DND-41 (cell line): ENCODE measurements around the gene SLC25A18.

Experiments used
- EZH2 ChIP-seq: IDR thresholded peaks from 3 replicates; pipeline ENCODE4 v1.6.1; 2012; ENCODE audit warnings: borderline replicate concordance, low read depth, mild to moderate bottlenecking, moderate library complexity, low read length, inconsistent platforms; ENCODE audit not compliant: severe bottlenecking
- TF ChIP-seq, protein P1 (sequence below): IDR thresholded peaks from 2 replicates; pipeline ENCODE4 v1.5.1; 2012; ENCODE audit warnings: borderline replicate concordance, low read length, moderate library complexity, mild to moderate bottlenecking; ENCODE audit not compliant: poor library complexity, severe bottlenecking; ENCODE audit errors: extremely low read depth

DNA sequence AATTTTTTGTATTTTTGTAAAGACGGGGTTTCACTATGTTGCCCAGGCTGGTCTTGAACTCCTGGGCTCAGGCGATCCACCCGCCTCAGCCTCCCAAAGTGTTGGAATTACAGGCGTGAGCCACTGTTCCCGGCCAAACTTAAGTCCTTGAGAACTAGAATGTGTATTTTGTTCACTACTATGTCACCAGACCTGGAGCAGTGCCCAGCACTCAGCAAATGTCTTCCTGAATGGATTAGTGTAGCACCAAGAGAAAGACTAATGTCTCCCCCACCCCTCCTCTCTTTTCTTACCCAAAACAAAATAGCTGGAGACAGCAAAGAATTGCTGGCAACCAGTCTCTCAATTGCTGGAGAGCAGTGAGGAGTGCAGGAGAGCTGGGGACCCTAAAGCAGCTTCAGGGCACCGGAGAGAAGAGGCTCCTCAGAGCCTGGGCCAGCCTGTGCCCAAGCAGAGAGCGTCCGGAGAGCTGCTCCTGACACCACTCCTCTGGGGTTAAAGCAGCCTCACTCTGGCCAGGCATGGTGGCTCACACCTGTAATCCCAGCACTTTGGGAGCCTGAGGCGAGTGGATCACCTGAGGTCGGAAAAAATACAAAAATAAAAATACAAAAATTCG lies 14.9 kb downstream of the SLC25A18 start:
- TF ChIP-seq, protein P1, sequence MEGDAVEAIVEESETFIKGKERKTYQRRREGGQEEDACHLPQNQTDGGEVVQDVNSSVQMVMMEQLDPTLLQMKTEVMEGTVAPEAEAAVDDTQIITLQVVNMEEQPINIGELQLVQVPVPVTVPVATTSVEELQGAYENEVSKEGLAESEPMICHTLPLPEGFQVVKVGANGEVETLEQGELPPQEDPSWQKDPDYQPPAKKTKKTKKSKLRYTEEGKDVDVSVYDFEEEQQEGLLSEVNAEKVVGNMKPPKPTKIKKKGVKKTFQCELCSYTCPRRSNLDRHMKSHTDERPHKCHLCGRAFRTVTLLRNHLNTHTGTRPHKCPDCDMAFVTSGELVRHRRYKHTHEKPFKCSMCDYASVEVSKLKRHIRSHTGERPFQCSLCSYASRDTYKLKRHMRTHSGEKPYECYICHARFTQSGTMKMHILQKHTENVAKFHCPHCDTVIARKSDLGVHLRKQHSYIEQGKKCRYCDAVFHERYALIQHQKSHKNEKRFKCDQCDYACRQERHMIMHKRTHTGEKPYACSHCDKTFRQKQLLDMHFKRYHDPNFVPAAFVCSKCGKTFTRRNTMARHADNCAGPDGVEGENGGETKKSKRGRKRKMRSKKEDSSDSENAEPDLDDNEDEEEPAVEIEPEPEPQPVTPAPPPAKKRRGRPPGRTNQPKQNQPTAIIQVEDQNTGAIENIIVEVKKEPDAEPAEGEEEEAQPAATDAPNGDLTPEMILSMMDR: no peak
- TF ChIP-seq EZH2: no peak
